Heart right ventricle (tissue), 16 donors: Measurements from ENCODE around the gene UBTF. TPM values are rescaled to one million over a fixed set of nuclear protein-coding genes. Genes with fewer than 3 reads are reported as not detected.

Experiments
- ATAC-seq, 8 donors: fragments of 200-7000 bp; cut with Tn5 transposase; one replicate each; pipeline ENCODE4 v1.9.1; 2020; ENCODE audit warnings: mild to moderate bottlenecking in 8 of 8, moderate library complexity in 8 of 8, moderate number of reproducible peaks in 1 of 8
- DNase-seq, 2 donors: peaks; one replicate each; pipeline ENCODE4 v3.0.0-alpha.2; 2020
- H3K27ac ChIP-seq, 10 donors: fragments of 200-600 bp; sonication (generic) in 2 of 10; one replicate each; pipeline versions ENCODE4 v1.5.0 to v1.8.0; 2020 to 2022; ENCODE audit warnings: mild to moderate bottlenecking in 3 of 10
- H3K27me3 ChIP-seq, 7 donors: fragments of 200-600 bp; one replicate each; pipeline ENCODE4 v1.8.0; 2021 to 2022; ENCODE audit warnings: mild to moderate bottlenecking in 2 of 7
- H3K36me3 ChIP-seq, 9 donors: fragments of 200-600 bp; sonication (generic) in 1 of 9; one replicate each; pipeline versions ENCODE4 v1.5.0 to v1.8.0; 2020 to 2022; ENCODE audit warnings: mild to moderate bottlenecking in 2 of 9
- H3K4me1 ChIP-seq, 9 donors: fragments of 200-600 bp; sonication (generic) in 1 of 9; one replicate each; pipeline versions ENCODE4 v1.5.0 to v1.8.0; 2020 to 2022; ENCODE audit warnings: mild to moderate bottlenecking in 4 of 9
- H3K4me3 ChIP-seq, 10 donors: fragments of 200-600 bp; sonication (generic) in 2 of 10; one replicate each; pipeline versions ENCODE4 v1.5.0 to v1.8.0; 2020 to 2022; ENCODE audit warnings: mild to moderate bottlenecking in 7 of 10, moderate library complexity in 2 of 10
- H3K9me3 ChIP-seq, 11 donors: fragments of 200-600 bp in 10 of 11; sonication (generic) in 2 of 11; one replicate each; pipeline versions ENCODE4 v1.5.0 to v1.8.0; 2013 to 2022; ENCODE audit warnings: mild to moderate bottlenecking in 2 of 11, control low read depth in 1 of 11, moderate library complexity in 1 of 11
- WGBS, 2 donors: extraction: QIAGEN DNeasy Blood & Tissue Kit; methylation state at CpG; one replicate each; pipeline ENCODE4 v1.1.7; 2013; ENCODE audit warnings: inconsistent platforms in 1 of 2; 5-methylcytosine and 5-hydroxymethylcytosine counted together
- intact Hi-C, 10 donors: fragments of 100-400 bp; cut with DNase I; formaldehyde crosslinking; loops; one replicate each; pipeline versions ENCODE4 v1.11.1 to v1.14.2; 2022
- polyA plus RNA-seq, 2 donors: library from polyadenylated mRNA; stranded (reverse); fragments of 200-250 nt; gene quantifications; one replicate each; pipeline ENCODE4 v1.2.3, GENCODE V29; 2013
- total RNA-seq, 10 donors: library from RNA; stranded (reverse); fragmentation: NEBNext Ultra II Directional in 3 of 10; extraction: Animal tissue kit (Norgen Biotek cat#: 25700) in 3 of 10; gene quantifications; one replicate each; pipeline versions ENCODE4 v1.2.1 to v1.2.4, GENCODE V29; 2021 to 2023
- TF ChIP-seq, protein P1 (sequence below), 9 donors: fragments of 200-600 bp; sonication (generic) in 2 of 9; IDR thresholded peaks; one replicate each; pipeline versions ENCODE4 v1.5.0 to v1.8.0; 2021 to 2022; ENCODE audit warnings: antibody characterized with exemption in 9 of 9, mild to moderate bottlenecking in 5 of 9, moderate library complexity in 1 of 9
- donor health status: Arrhythmogenic right ventricular cardiomyopathy.
- donor health status: ischemic (EF 13 %, LVEDD 7.1; RV severe dilation, severe dysfunction).
- donor health status: healthy with polysubstance abuse.
- donor health status: DM: no; HTN: yes; CAD: no.
- donor health status: DM: no; HTN: no; CAD: no.
- donor health status: ischemic (EF 25% LVEDD 6.9; RV normal size, moderate dysfunction).
- donor health status: ischemic (EF 25% LVEDD 5.7; RV mildly dilated, moderate dysfunction).
- donor health status: healthy.
- donor health status: DM: yes; HTN: yes; CAD: no.
- donor health status: Ischemic cardiomyopathy.
- donor health status: ischemic (EF 35%, LVEDD 5.7; RV mildly dilated, moderate dysfunction).
- donor health status: nonischemic (EF 11% LVEDD 7.7; RV severe dilation, severe dysfunction).
- donor health status: DM: yes; HTN: yes; CAD: no.
- donor health status: PGD.
- donor health status: ischemic (EF 29% LVEDD 5.4; RV normal size, mild dysfunction).
- donor health status: nonischemic (EF 23%, LVEDD 6.1; RV moderate dilation, normal function).

Gene UBTF
- total and polyA plus RNA-seq, 12 donors = 30.8 to 56.3 (median 40.9) TPM

DNA sequence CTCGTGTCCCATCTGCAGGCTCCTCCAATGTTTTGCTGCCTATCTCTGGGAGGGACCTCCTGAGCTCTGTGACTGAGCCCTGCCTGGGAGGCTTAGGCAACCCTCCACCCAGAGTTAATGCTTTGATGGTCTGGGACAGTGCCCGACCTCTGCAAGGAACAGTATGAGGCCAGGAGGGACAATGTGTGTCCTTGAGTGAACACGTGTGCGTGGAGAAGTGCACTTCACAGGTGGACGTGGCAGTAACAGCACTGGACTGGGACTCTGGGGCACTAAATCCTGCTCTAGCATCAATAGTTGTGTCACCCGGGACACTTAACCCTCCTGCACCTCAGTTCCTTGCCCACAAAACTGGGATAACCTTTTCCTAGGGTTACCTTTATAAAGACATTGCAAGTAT is 4.6 kb downstream of the UBTF start:
- Histone ChIP-seq H3K27ac (no peak overlapping the region), H3K4me3 (no peak overlapping the region), H3K9me3 (no peaks in the 10 kb centered on the region), H3K27me3 (no peaks in the 10 kb centered on the region), H3K4me1 (peaks cover 10 to 53% (median 34%) of the 10 kb centered on the region in 9 donors), H3K36me3 (peaks cover 0 to 71% (median 39%) of the 10 kb centered on the region in 9 donors)
- no peak for ATAC-seq
- TF ChIP-seq, protein P1, sequence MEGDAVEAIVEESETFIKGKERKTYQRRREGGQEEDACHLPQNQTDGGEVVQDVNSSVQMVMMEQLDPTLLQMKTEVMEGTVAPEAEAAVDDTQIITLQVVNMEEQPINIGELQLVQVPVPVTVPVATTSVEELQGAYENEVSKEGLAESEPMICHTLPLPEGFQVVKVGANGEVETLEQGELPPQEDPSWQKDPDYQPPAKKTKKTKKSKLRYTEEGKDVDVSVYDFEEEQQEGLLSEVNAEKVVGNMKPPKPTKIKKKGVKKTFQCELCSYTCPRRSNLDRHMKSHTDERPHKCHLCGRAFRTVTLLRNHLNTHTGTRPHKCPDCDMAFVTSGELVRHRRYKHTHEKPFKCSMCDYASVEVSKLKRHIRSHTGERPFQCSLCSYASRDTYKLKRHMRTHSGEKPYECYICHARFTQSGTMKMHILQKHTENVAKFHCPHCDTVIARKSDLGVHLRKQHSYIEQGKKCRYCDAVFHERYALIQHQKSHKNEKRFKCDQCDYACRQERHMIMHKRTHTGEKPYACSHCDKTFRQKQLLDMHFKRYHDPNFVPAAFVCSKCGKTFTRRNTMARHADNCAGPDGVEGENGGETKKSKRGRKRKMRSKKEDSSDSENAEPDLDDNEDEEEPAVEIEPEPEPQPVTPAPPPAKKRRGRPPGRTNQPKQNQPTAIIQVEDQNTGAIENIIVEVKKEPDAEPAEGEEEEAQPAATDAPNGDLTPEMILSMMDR (IDR thresholded peaks at IDR 0.05) = no peak
- 90 to 91% methylated on average over 6 of the region's 6 CpGs for WGBS, 2 donors
- no peak for DNase-seq
- intact Hi-C loops = loop anchor here in 7 of 10 donors (5.0 kb wide), 5 partner anchors 107 to 307 kb away; partner anchors contain the start of genes GRN (in 3 of the 7) and SLC25A39 (in 3 of the 7)

DNA sequence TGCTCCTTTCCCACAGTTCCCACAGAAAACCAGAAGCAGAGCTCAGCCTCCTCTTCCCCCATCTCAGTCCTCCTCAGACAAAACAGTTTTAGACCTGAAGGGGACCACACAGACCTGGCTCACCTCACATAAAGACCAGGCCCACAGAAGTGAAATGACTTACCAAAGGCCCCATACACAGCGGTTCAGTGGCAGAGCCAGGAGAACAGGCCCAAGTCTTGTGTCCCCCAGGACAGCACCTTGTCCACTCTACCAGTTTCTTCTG is 5.3 kb downstream of the UBTF start:
- H3K27ac ChIP-seq = no peak overlapping the region
- H3K36me3 ChIP-seq = peaks cover 0 to 78% (median 42%) of the 10 kb centered on the region in 9 donors
- no peak for DNase-seq
- TF ChIP-seq, protein P1 (IDR thresholded peaks at IDR 0.05) = no peak
- H3K9me3 ChIP-seq = no peaks in the 10 kb centered on the region
- no peak overlapping the region for H3K4me3 ChIP-seq
- H3K4me1 ChIP-seq = peaks cover 10 to 53% (median 34%) of the 10 kb centered on the region in 9 donors
- 87 to 91% methylated on average over 1 of the region's 1 CpG for WGBS, 2 donors
- ATAC-seq = no peak
- no peaks in the 10 kb centered on the region for H3K27me3 ChIP-seq
- intact Hi-C loops = loop anchor here in 7 of 10 donors (5.0 kb wide), 5 partner anchors 108 to 308 kb away; partner anchors contain the start of genes GRN (in 3 of the 7) and SLC25A39 (in 2 of the 7)

DNA sequence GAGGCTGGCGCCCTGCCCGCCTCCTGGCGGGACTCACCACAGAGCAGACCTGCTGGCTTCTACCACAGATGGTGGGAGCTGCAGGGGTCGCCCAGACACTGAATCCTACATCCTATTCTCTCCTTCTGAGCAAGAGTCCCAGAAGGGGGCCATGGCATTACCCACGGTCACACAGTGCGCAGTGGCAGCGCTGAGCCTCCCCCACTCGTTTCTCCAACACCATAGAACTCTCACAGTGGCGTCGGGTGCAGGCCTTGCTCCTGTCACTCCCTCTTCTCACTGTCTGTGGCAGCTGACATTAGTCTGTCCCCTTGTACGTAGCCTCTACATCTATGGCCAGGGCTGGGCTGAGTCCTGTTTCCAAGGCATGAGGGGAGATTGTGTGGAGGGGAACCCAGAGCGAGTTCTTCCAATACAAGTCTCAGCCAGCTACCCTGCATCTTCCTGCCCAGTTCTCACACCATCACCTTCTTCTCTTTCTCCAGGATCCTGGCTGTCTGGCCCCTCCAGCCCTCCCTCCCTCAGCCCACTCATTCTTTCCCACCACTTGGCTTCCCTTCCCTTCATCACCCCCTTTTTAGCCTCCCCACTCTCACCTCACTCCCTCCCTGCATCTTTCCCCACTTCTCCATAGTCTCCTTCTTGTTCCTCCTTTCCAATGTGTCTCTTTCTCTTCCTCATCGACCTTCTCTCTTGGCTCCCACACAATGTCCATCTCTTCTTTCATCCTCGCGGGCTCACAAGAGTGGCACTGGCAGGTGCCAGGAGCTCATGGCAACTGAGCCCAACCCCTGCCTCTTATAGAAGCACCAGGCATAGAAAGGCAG is 5.9 kb downstream of the UBTF start:
- TF ChIP-seq, protein P1 (IDR thresholded peaks at IDR 0.05) = no peak
- H3K36me3 ChIP-seq = peaks cover 0 to 84% (median 46%) of the 10 kb centered on the region in 9 donors
- no peak for ATAC-seq
- H3K27ac ChIP-seq = no peak overlapping the region
- DNase-seq = no peak
- 85% methylated on average over 15 of the region's 15 CpGs for WGBS, 2 donors
- intact Hi-C loops = loop anchor here in 7 of 10 donors (5.0 kb wide), 5 partner anchors 109 to 309 kb away; partner anchors contain the start of genes GRN (in 3 of the 7) and SLC25A39 (in 2 of the 7)
- no peak overlapping the region for H3K4me3 ChIP-seq
- H3K9me3 ChIP-seq = no peaks in the 10 kb centered on the region
- peaks cover 10 to 53% (median 34%) of the 10 kb centered on the region in 9 donors for H3K4me1 ChIP-seq
- no peaks in the 10 kb centered on the region for H3K27me3 ChIP-seq

DNA sequence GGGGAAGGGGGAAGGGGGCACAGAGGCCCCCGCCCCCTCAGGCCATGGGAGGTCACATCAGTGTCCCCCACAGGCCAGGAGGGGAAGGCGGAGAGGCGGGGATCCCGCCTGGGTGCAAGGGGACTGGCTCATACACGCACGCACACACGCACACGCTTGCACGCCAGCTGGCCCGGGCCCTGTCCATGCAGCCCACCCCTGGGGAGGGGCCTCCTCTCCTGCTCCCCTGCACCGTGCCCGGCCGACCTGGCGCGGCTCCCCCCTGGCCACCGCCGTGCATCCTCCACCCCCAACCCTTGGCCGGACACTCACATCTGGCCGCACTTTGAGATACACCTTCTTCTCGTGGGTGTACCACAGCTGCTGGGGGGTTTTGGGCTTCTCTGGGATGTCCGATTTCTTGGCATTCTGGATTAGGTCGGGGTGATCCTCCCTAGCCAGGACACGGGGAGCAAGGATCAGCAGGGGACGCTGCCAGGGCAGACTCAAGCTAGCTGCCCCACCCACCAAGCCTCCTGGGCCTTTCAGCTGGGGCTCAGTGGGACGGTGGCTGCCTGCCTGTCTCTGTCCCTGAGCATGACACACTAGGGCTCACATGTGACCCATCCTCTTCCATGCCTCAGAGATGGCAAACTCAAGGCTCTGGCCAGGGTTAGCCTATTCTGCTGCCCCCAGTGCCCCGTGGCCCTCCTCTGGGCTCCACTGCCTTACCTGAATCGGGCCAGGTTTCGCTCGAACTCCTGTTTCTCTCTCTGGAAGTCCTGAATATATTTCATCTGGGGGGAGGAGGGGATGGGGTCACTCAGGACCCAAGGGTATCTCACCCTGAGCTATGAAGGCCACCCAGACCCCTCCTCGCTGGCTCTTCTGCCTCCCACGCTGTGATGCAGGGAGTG is 6.7 kb downstream of the UBTF start:
- Histone ChIP-seq H3K4me3 (no peak overlapping the region), H3K27me3 (no peaks in the 10 kb centered on the region), H3K9me3 (no peaks in the 10 kb centered on the region), H3K4me1 (peaks cover 10 to 48% (median 30%) of the 10 kb centered on the region in 9 donors), H3K36me3 (peaks cover 0 to 92% (median 54%) of the 10 kb centered on the region in 9 donors), H3K27ac (no peak overlapping the region)
- no peak for ATAC-seq
- no peak for DNase-seq
- TF ChIP-seq, protein P1 (IDR thresholded peaks at IDR 0.05) = no peak
- intact Hi-C loops = loop anchor here in 7 of 10 donors (5.0 kb wide), 5 partner anchors 110 to 310 kb away; partner anchors contain the start of genes GRN (in 3 of the 7) and SLC25A39 (in 2 of the 7)
- WGBS, 2 donors = 72 to 74% methylated on average over 30 to 31 of the region's 31 CpGs
